HG03280 (cell line): ENCODE data around the gene FAAH2.
"Not testable (repeated sequence)": the region's sequence is repeated elsewhere in the genome, so short reads cannot be mapped to it uniquely, and the experiment has no call there.

Experiments
- ATAC-seq: cut with Tn5 transposase; IDR thresholded peaks from one replicate; pipeline ENCODE4 v1.9.1; 2021; ENCODE audit warnings: mild to moderate bottlenecking, moderate library complexity; ENCODE audit not compliant: unreplicated experiment

FAAH2 gene

GRCh38 chrX:57380026-57380796 is 93.7 kb downstream of the FAAH2 start:
- ATAC-seq: no peak

GRCh38 chrX:57394162-57394561 is 107.7 kb downstream of the FAAH2 start:
- ATAC-seq: not testable (repeated sequence)

- not testable (repeated sequence) for ATAC-seq
Measured at GRCh38 chrX:57403191-57403590, 116.7 kb downstream of the FAAH2 start.

DNA sequence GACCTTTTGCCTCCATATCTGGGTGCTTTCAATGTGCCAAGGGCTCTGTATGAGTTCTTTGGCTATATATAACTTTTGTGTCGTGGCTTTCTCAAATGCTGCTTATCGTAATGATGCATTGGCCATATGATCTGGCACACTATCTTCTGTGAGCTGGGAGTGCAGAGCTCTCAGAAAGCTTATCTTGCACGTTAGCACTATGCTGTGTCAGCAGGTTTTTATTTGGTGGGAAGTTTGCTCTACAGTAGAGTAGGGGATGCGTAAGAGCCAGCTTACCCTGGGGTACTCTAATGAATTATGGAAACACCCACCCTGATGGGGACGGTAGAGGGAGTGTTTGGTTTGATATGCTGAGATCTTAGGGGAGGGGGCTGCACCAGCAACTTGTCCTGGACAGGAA is 119.6 kb downstream of the FAAH2 start:
- ATAC-seq: no peak

DNA sequence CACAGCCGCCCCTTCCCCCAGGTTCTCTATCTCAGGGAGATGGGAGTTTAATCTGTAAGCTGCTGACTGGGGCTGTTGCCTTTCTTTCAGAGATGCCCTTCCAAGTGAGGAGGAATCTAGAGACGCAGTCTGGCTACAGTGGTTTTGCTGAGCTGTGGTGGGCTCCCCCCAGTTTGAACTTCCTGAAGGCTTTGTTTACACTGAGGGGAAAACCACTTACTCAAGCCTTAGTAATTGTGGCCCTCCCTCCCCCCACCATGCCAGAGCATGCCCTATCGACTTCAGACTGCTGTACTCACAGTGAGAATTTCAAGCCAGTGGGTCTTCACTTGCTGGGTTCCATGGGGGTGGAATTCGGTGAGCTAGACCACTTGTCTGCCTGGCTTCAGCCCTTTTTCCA is 131.3 kb downstream of the FAAH2 start:
- no peak for ATAC-seq

DNA sequence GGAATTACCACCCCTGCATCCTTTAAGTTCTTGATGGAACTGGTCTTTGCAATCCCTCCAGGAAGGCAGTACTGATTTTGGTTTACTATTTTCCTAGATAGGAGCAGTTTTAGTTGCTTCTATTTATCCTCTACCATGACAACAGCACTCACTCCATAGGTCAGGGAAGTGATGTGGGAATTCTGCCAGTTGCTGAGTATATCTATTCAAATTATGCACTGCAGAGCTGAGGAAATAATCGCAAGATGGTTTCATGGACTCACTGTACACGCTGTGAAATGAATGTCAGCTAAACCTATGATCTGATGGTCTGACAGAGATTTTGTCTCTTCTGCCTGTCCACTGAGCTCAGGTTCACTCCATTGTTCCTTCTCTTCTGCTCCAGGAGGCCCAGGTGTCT is 135.8 kb downstream of the FAAH2 start:
- no peak for ATAC-seq

- no peak for ATAC-seq
Measured at GRCh38 chrX:57422790-57423189, 136.3 kb downstream of the FAAH2 start.

GRCh38 chrX:57445076-57445475 is 158.6 kb downstream of the FAAH2 start:
- no peak for ATAC-seq

DNA sequence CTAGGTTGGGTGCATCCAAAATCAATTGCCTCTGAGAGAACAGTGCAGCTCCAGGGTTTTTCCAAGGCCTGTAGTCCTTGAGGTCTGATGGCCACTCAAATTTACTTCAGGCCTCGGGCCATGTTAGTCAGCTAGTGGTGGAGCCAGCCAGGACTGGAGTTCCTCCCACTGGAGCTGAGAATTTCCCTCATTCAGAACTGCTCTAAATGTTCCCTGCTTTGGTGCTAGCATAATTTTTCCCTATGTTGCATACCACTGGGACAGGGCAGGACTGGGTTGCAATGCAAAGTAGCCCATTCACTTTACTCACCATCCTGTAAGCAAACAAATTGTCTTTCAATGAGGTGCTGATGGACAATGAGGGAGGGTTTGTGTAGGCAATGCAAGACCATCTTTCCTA is 159.3 kb downstream of the FAAH2 start:
- no peak for ATAC-seq

GRCh38 chrX:57447856-57448255 is 161.3 kb downstream of the FAAH2 start:
- no peak for ATAC-seq

DNA sequence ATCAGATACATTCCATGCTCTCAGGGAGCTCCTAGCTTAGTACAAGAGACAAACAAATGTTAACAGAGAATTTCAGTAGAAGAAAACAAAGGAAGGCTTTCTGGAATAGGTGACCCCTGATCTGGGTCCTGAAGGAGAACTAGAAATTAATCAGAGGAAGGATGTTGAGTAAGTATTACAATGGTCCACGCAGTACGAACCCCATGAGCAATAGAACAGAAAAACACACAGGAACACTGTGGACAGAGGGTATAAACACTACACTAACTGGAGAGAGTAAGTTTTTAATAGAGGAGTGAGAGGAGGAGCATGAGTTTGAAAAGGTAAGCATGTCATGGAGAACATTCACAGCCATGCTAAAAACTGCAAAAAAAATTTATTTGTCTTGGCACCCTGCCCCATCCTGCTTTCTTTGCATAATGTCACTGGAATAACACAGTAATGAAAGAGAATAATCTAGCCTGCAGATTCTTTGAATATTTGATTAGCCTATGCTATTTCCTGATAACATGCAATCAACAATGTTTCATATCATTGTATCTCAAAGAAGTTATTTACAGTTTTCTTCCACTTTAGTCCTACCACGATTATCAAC is 165.0 kb downstream of the FAAH2 start:
- no peak for ATAC-seq

- peak; percentile 52 for ATAC-seq
Measured at GRCh38 chrX:57453901-57454300, 167.4 kb downstream of the FAAH2 start.

DNA sequence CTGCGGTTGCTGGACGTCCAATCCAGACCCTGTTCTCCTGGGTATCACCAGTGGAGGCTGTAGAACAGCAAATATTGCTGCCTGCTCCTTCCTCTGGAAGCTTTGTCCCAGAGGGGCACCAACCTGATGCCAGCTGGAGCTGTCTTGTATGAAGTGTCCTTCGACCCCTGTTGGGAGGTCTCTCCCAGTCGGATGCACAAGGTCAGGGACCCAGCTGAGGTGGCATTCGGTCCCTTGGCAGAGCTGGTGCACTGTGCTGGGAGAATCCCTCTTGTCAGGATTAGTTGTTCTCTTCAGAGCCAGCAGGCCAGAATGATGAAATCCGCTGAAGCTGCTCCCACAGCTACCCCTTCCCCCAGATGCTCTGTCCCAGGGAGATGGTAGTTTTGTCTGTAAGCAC is 195.0 kb downstream of the FAAH2 start:
- ATAC-seq: no peak

GRCh38 chrX:57516491-57516890 is 230.0 kb downstream of the FAAH2 start:
- ATAC-seq: no peak

DNA sequence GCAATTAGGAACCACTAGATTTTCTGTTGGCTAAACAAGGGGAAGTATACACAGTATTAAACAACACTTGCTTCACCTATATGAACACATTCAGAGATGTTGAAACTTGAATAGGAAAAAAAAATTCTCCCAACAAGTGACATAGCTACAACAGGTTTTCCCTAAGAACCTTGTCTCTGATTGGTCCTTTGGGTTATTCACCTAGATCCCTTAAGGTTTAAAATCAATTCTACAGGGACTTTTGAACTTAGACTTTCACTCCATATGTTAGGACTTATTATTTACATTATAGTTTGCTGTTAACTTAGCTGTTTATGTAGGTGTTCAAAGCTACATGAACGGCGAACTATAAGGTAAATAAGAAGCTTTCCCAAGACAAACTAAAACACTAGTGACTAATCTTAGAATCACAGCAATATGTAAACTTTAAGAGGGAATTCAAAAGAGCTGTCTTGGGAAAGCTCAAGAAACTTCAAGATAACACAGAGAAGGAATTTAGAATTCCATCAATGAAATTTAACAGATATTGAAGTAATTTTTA is 233.1 kb downstream of the FAAH2 start:
- ATAC-seq: no peak

- no peak for ATAC-seq
Measured at GRCh38 chrX:57528670-57529255, 242.3 kb downstream of the FAAH2 start.
